A673 (cell line): ENCODE results near the gene C18orf54.
A peak's percentile ranks its signal among the peaks of the same experiment; 100 is the strongest.

Source experiments
- CTCF ChIP-seq: fragments of 300-800, 200-600 bp; sonication (generic); conservative IDR thresholded peaks from 2 replicates; pipeline ENCODE4 v1.5.1; 2017; ENCODE audit warnings: low read depth, mild to moderate bottlenecking, antibody characterized with exemption, low read length, moderate library complexity, mixed read lengths
- EZH2 ChIP-seq: fragments of 200-600 bp; sonication (generic); IDR thresholded peaks from 2 replicates; pipeline ENCODE4 v1.6.1; 2017; ENCODE audit warnings: borderline replicate concordance, low read depth, mild to moderate bottlenecking, mixed read lengths, antibody characterized with exemption, low read length; ENCODE audit not compliant: poor library complexity, severe bottlenecking

- TF ChIP-seq EZH2 (no peak), CTCF (peak; percentile 76)
Measured at GRCh38 chr18:54392543-54393023, 34.9 kb downstream of the C18orf54 start.
